Activated B cell treated with CpG ODN at 0.5 μM for 24 hours (primary cell): Measurements from ENCODE around the gene MPI. TPM values are rescaled to one million over a fixed set of nuclear protein-coding genes. Genes with fewer than 3 reads are reported as not detected.
A peak's percentile ranks its signal among the peaks of the same experiment; 100 is the strongest.
"Not testable (repeated sequence)": the region's sequence is repeated elsewhere in the genome, so short reads cannot be mapped to it uniquely, and the experiment has no call there.

Experiments used
- ATAC-seq: fragments of 200-7000 bp; cut with Tn5 transposase; one replicate; pipeline ENCODE4 v1.10.0; 2021; ENCODE audit warnings: low read depth, mild to moderate bottlenecking, moderate library complexity
- CTCF ChIA-PET: fragments of 350-600 bp; sonication (Branson Sonifier 250); formaldehyde crosslinking; loops from one replicate; lab custom pipeline; 2021; ENCODE audit warnings: antibody characterized with exemption; lab: Charles Lee
- POLR2A ChIA-PET: fragments of 350-600 bp; sonication (Branson Sonifier 250); formaldehyde crosslinking; loops from one replicate; lab custom pipeline; 2021; ENCODE audit warnings: antibody characterized with exemption; lab: Charles Lee
- DNase-seq: peaks from one replicate; pipeline ENCODE4 v3.0.0; 2022
- H3K27ac Mint-ChIP-seq: one replicate; pipeline ENCODE4 v1.8.0; 2020; ENCODE audit warnings: mixed read lengths
- H3K27me3 Mint-ChIP-seq: one replicate; pipeline ENCODE4 v1.8.0; 2021; ENCODE audit warnings: mixed read lengths
- H3K36me3 Mint-ChIP-seq: one replicate; pipeline ENCODE4 v1.8.0; 2021; ENCODE audit warnings: low read depth, mixed read lengths
- H3K4me1 Mint-ChIP-seq: one replicate; pipeline ENCODE4 v1.8.0; 2021; ENCODE audit warnings: mixed read lengths
- H3K4me3 Mint-ChIP-seq: one replicate; pipeline ENCODE4 v1.8.0; 2020; ENCODE audit warnings: mild to moderate bottlenecking, mixed read lengths
- H3K9me3 Mint-ChIP-seq: one replicate; pipeline ENCODE4 v1.8.0; 2020; ENCODE audit warnings: mixed read lengths
- intact Hi-C: fragments of 100-400 bp; cut with micrococcal nuclease; formaldehyde crosslinking; loops from one replicate; pipeline ENCODE4 v1.15.1; 2024
- total RNA-seq: library from RNA; stranded (reverse); gene quantifications from 2 replicates; pipeline ENCODE4 v1.2.3, GENCODE V29; 2022
- TF ChIP-seq, protein P1 (sequence below): fragments of 200-600 bp; IDR thresholded peaks from one replicate; pipeline ENCODE4 v1.8.0; 2022; ENCODE audit warnings: antibody characterized with exemption, mild to moderate bottlenecking

MPI gene
- total RNA-seq, 1 donor from 2014 or later = 33.1 TPM

- DNase-seq = no peak
- ATAC-seq = no peak
- H3K27me3 Mint-ChIP-seq = no peaks in the 10 kb centered on the region
- H3K36me3 Mint-ChIP-seq = peaks cover 26% of the 10 kb centered on the region
- TF ChIP-seq, protein P1, sequence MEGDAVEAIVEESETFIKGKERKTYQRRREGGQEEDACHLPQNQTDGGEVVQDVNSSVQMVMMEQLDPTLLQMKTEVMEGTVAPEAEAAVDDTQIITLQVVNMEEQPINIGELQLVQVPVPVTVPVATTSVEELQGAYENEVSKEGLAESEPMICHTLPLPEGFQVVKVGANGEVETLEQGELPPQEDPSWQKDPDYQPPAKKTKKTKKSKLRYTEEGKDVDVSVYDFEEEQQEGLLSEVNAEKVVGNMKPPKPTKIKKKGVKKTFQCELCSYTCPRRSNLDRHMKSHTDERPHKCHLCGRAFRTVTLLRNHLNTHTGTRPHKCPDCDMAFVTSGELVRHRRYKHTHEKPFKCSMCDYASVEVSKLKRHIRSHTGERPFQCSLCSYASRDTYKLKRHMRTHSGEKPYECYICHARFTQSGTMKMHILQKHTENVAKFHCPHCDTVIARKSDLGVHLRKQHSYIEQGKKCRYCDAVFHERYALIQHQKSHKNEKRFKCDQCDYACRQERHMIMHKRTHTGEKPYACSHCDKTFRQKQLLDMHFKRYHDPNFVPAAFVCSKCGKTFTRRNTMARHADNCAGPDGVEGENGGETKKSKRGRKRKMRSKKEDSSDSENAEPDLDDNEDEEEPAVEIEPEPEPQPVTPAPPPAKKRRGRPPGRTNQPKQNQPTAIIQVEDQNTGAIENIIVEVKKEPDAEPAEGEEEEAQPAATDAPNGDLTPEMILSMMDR = no peak
- peaks cover 43% of the 10 kb centered on the region for H3K4me1 Mint-ChIP-seq
- POLR2A ChIA-PET = interaction anchor here (0.5 to 2.6 kb wide), 18 partner anchors 16 to 766 kb away, joined by 3 to 17 read pairs (median 6); partner anchors contain the start of genes FAM219B, IMP3 and MPI
- H3K4me3 Mint-ChIP-seq = peak overlapping the region; percentile 90
- H3K9me3 Mint-ChIP-seq = no peaks in the 10 kb centered on the region
- CTCF ChIA-PET = interaction anchor here (0.9 kb wide), 1 partner anchor 27 kb away, joined by 7 read pairs; no protein-coding TSS in a partner anchor
- intact Hi-C loops = loop anchor here (1.0 to 2.0 kb wide), 7 partner anchors 16 to 333 kb away; partner anchors contain the start of genes ARID3B, CLK3, COX5A and FAM219B
- peak overlapping the region; percentile 92 for H3K27ac Mint-ChIP-seq
Observed at GRCh38 chr15:74873756-74874424, 16.0 kb upstream of the MPI start.

DNA sequence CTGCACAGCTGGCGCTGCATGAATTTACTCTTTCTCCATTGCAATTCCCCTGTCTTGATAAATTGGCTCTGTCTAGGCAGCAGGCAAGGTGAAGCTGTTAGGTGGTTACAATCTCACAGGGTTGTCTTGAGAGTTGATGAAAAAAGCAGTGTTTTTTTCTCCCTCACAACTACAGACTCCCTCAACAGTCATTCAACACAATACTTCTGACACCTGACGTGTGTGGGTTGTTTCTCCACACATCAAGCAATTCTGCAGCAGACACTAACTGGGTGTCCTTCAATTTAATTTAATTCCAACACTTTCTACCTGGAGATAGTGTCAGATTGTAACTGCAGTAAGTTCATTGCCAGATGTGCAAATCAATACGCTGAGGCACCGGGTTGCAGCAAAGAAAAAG, 11.6 kb upstream of the MPI start:
- ChIA-PET POLR2A (interaction anchor here (0.7 kb wide), 1 partner anchor 816 kb away, joined by 3 read pairs; no protein-coding TSS in a partner anchor), CTCF (no interaction called here)
- DNase-seq (no peak), ATAC-seq (no peak)
- TF ChIP-seq, protein P1 = no peak
- no peak overlapping the region for H3K4me3 Mint-ChIP-seq
- H3K9me3 Mint-ChIP-seq = no peaks in the 10 kb centered on the region
- H3K4me1 Mint-ChIP-seq = peaks cover 6% of the 10 kb centered on the region
- peaks cover 2% of the 10 kb centered on the region for H3K36me3 Mint-ChIP-seq
- no peaks in the 10 kb centered on the region for H3K27me3 Mint-ChIP-seq
- intact Hi-C loops = no loop called here
- H3K27ac Mint-ChIP-seq = no peak overlapping the region

GRCh38 chr15:74882528-74882927, 7.3 kb upstream of the MPI start:
- no peaks in the 10 kb centered on the region for H3K36me3 Mint-ChIP-seq
- peaks cover 8% of the 10 kb centered on the region for H3K4me1 Mint-ChIP-seq
- TF ChIP-seq, protein P1 = no peak
- intact Hi-C loops = no loop called here
- no peak overlapping the region for H3K4me3 Mint-ChIP-seq
- ChIA-PET CTCF (no interaction called here), POLR2A (interaction anchor here (1.1 kb wide), 1 partner anchor 10 kb away, joined by 11 read pairs; the partner anchor contains the start of gene SCAMP2)
- ATAC-seq (no peak), DNase-seq (no peak)
- H3K27ac Mint-ChIP-seq = no peak overlapping the region
- H3K9me3 Mint-ChIP-seq = no peaks in the 10 kb centered on the region
- no peaks in the 10 kb centered on the region for H3K27me3 Mint-ChIP-seq

GRCh38 chr15:74884428-74885223, 5.2 kb upstream of the MPI start:
- Mint-ChIP-seq H3K4me1 (peaks cover 14% of the 10 kb centered on the region), H3K36me3 (no peaks in the 10 kb centered on the region), H3K9me3 (no peaks in the 10 kb centered on the region), H3K27ac (no peak overlapping the region), H3K27me3 (no peaks in the 10 kb centered on the region), H3K4me3 (no peak overlapping the region)
- intact Hi-C loops = no loop called here
- TF ChIP-seq, protein P1 = no peak
- POLR2A ChIA-PET = no interaction called here
- ATAC-seq (no peak), DNase-seq (no peak)
- CTCF ChIA-PET = interaction anchor here (0.6 to 1.7 kb wide), 2 partner anchors 16 to 89 kb away, joined by 3 to 11 read pairs; no protein-coding TSS in a partner anchor

GRCh38 chr15:74885461-74885860, 4.4 kb upstream of the MPI start:
- H3K36me3 Mint-ChIP-seq = peaks cover 3% of the 10 kb centered on the region
- TF ChIP-seq, protein P1 = no peak
- H3K27me3 Mint-ChIP-seq = no peaks in the 10 kb centered on the region
- intact Hi-C loops = no loop called here
- ChIA-PET CTCF (interaction anchor here (0.6 kb wide), 1 partner anchor 89 kb away, joined by 3 read pairs; no protein-coding TSS in a partner anchor), POLR2A (no interaction called here)
- DNase-seq (no peak), ATAC-seq (no peak)
- H3K4me3 Mint-ChIP-seq = no peak overlapping the region
- peaks cover 22% of the 10 kb centered on the region for H3K4me1 Mint-ChIP-seq
- no peak overlapping the region for H3K27ac Mint-ChIP-seq
- H3K9me3 Mint-ChIP-seq = no peaks in the 10 kb centered on the region

- H3K36me3 Mint-ChIP-seq = not testable (repeated sequence)
Observed at GRCh38 chr15:74887537-74888193, 2.2 kb upstream of the MPI start.

More at GRCh38 chr15:74887537-74888193, 2.2 kb upstream of the MPI start:
- DNase-seq, H3K9me3 Mint-ChIP-seq, H3K27me3 Mint-ChIP-seq, CTCF ChIA-PET, ATAC-seq, intact Hi-C loops, POLR2A ChIA-PET, H3K27ac Mint-ChIP-seq, H3K4me3 Mint-ChIP-seq: not testable (repeated sequence)
- peaks cover 38% of the 10 kb centered on the region for H3K4me1 Mint-ChIP-seq
